SK-N-MC (cell line): ENCODE measurements around the gene METTL1.
A peak's percentile ranks its signal among the peaks of the same experiment; 100 is the strongest.

Source experiments
- DNase-seq: peaks from one replicate; pipeline ENCODE4 v3.0.0-alpha.2; 2011; ENCODE audit warnings: low read depth, low spot score
- H3K27ac ChIP-seq: fragments of 200-600 bp; sonication (generic); 2 replicates; pipeline ENCODE4 v1.5.1; 2016; ENCODE audit warnings: mixed run types
- H3K36me3 ChIP-seq: fragments of 200-600 bp; sonication (generic); 2 replicates; pipeline ENCODE4 v1.6.1; 2017; ENCODE audit warnings: antibody characterized with exemption, low read length, mixed read lengths; ENCODE audit not compliant: insufficient read depth
- H3K4me3 ChIP-seq: fragments of 200-600 bp; sonication (generic); 2 replicates; pipeline ENCODE4 v1.5.1; 2016
- H3K9ac ChIP-seq: fragments of 200-600 bp; sonication (generic); 2 replicates; pipeline ENCODE4 v1.8.0; 2017; ENCODE audit warnings: mixed run types, mixed read lengths; ENCODE audit not compliant: insufficient read length
- H3K9me3 ChIP-seq: fragments of 200-600 bp; sonication (generic); 2 replicates; pipeline ENCODE4 v1.6.1; 2017; ENCODE audit warnings: low read depth, mild to moderate bottlenecking, antibody characterized with exemption, low read length, moderate library complexity, mixed read lengths
- EZH2 ChIP-seq: fragments of 200-600 bp; sonication (generic); IDR thresholded peaks from one replicate; pipeline ENCODE4 v1.6.1; 2017; ENCODE audit warnings: antibody characterized with exemption
- FOXP2 ChIP-seq: optimal IDR thresholded peaks from 2 replicates; pipeline ENCODE3; 2011; ENCODE audit warnings: mild to moderate bottlenecking, moderate library complexity; ENCODE audit not compliant: insufficient read depth; ENCODE audit errors: extremely low read length, control extremely low read depth
- POLR2AphosphoS5 ChIP-seq: IDR thresholded peaks from 2 replicates; pipeline ENCODE4 v1.6.1; 2012; ENCODE audit warnings: mild to moderate bottlenecking, low read depth, low read length, borderline replicate concordance

METTL1 gene

GRCh38 chr12:57727758-57728395, 44.0 kb downstream of the METTL1 start:
- Histone ChIP-seq H3K27ac (no peak overlapping the region), H3K9me3 (no peaks in the 10 kb centered on the region), H3K36me3 (no peaks in the 10 kb centered on the region), H3K4me3 (no peak overlapping the region), H3K9ac (no peak overlapping the region)
- no peak for DNase-seq
- TF ChIP-seq FOXP2 (no peak), POLR2AphosphoS5 (no peak), EZH2 (no peak)

GRCh38 chr12:57726884-57727757, 44.8 kb downstream of the METTL1 start:
- Histone ChIP-seq H3K9me3 (no peaks in the 10 kb centered on the region), H3K36me3 (no peaks in the 10 kb centered on the region), H3K9ac (peak overlapping the region; percentile 90), H3K27ac (no peak overlapping the region), H3K4me3 (peak overlapping the region; percentile 99)
- no peak for DNase-seq
- no peak for TF ChIP-seq POLR2AphosphoS5

- DNase-seq = no peak
- H3K36me3 ChIP-seq = no peaks in the 10 kb centered on the region
- H3K4me3 ChIP-seq = peak overlapping the region; percentile 99
- no peaks in the 10 kb centered on the region for H3K9me3 ChIP-seq
- peak overlapping the region; percentile 68; the same call in 1 of the 2 replicates for H3K27ac ChIP-seq
- TF ChIP-seq POLR2AphosphoS5 = peak; percentile 64
- no peak for TF ChIP-seq EZH2
- TF ChIP-seq FOXP2 = no peak
- H3K9ac ChIP-seq = peak overlapping the region; percentile 90
Observed at GRCh38 chr12:57726151-57726883, 45.6 kb downstream of the METTL1 start.

- Histone ChIP-seq H3K9me3 (no peaks in the 10 kb centered on the region), H3K36me3 (no peaks in the 10 kb centered on the region), H3K4me3 (peak overlapping the region; percentile 99), H3K27ac (no peak overlapping the region), H3K9ac (peak overlapping the region; percentile 90)
- no peak for TF ChIP-seq POLR2AphosphoS5
- no peak for TF ChIP-seq FOXP2
- TF ChIP-seq EZH2 = no peak
- no peak for DNase-seq
Observed at GRCh38 chr12:57725851-57726150, 46.1 kb downstream of the METTL1 start.

GRCh38 chr12:57724936-57725740, 46.8 kb downstream of the METTL1 start:
- TF ChIP-seq FOXP2 (no peak), POLR2AphosphoS5 (no peak)
- no peak for DNase-seq
- Histone ChIP-seq H3K9me3 (no peaks in the 10 kb centered on the region), H3K27ac (no peak overlapping the region), H3K36me3 (no peaks in the 10 kb centered on the region), H3K9ac (no peak overlapping the region), H3K4me3 (0 out of 2 replicates have a peak overlapping the region, but pooled peaks have one; percentile 99)

- no peak for DNase-seq
- no peak overlapping the region for H3K4me3 ChIP-seq
- no peaks in the 10 kb centered on the region for H3K9me3 ChIP-seq
- H3K36me3 ChIP-seq = no peaks in the 10 kb centered on the region
- no peak overlapping the region for H3K27ac ChIP-seq
- no peak overlapping the region for H3K9ac ChIP-seq
- TF ChIP-seq EZH2 (no peak), POLR2AphosphoS5 (no peak), FOXP2 (no peak)
Observed at GRCh38 chr12:57724003-57724935, 47.6 kb downstream of the METTL1 start.

GRCh38 chr12:57723630-57723962, 48.3 kb downstream of the METTL1 start:
- H3K36me3 ChIP-seq = no peaks in the 10 kb centered on the region

More at GRCh38 chr12:57723630-57723962, 48.3 kb downstream of the METTL1 start:
- TF ChIP-seq EZH2 (no peak), FOXP2 (no peak), POLR2AphosphoS5 (no peak)
- no peak overlapping the region for H3K27ac ChIP-seq
- no peaks in the 10 kb centered on the region for H3K9me3 ChIP-seq
- H3K9ac ChIP-seq = no peak overlapping the region
- DNase-seq = no peak
- no peak overlapping the region for H3K4me3 ChIP-seq
